ENCODE results near the gene SCN11A.

- TF ChIP-seq POLR2A (IDR thresholded peaks at IDR 0.05; ENCODE audit: low read length): no peak
- no peak for TF ChIP-seq GATA1 (IDR thresholded peaks at IDR 0.05; ENCODE audit: low read depth, low read length)
Observed at GRCh38 chr3:39021029-39021428, 30.7 kb downstream of the SCN11A start.
